Hepatic stellate cell (primary cell): ENCODE measurements around the gene SHISA2.

Experiments
- DNase-seq: peaks from one replicate; pipeline ENCODE4 v3.0.0; 2011; ENCODE audit warnings: low spot score

Gene SHISA2

DNA sequence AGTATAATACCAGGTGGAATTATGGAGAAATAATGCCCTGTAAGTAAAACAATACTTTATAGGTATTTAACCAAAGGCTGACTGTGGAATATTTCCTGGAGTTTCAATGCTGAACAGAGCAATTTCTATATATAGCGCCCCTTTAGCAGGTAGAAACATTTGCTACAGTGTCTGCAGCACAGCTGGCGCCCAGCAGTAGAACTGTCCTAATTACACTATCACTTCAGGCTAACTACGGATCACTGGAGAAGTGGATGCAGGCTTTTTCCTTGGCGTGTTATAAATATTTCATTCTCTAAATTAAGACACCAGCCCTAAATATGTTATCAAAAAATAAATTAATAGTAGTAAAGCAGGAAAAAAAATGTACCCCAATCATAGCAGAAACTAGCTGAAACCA lies 3.1 kb downstream of the SHISA2 start:
- no peak for DNase-seq

DNA sequence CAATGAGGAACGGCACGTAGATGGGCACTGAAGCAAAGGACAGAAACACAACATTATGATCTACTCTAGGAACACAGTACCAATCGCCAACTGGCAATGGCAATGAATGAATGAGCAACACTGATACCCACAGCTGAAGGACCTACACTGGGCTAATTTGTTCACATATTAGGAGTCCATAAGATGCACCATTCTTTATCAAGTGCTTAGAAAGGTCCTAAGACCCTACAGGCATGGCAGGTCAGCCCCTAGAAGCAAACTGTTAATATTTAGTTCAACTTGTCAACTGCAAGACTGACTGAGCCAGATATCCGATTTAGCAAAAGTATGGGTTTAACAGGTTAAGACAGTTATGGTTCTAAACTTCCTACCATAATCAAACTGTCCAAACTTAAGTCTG lies 4.8 kb downstream of the SHISA2 start:
- no peak for DNase-seq

DNA sequence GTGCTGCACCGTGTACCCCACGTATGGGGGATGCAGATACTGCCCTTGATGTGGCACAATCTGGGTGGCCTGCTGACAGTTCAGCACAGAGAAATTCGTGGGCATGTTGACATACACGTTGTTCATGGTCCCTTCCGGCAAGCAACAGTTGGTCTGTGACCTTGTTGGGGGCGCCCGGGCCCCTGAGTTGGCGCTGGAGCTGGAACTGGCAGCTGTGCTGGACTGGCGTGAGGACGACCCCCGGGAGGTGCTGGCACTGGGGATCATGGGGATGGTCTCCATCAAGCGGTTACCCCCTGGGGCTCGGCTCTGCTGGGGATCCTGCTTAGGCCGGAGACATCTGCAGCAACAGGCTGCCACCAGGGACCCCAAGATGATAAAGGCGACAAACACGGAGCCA lies 5.2 kb downstream of the SHISA2 start:
- DNase-seq = no peak

GRCh38 chr13:26045142-26045541 lies 6.7 kb downstream of the SHISA2 start:
- no peak for DNase-seq

DNA sequence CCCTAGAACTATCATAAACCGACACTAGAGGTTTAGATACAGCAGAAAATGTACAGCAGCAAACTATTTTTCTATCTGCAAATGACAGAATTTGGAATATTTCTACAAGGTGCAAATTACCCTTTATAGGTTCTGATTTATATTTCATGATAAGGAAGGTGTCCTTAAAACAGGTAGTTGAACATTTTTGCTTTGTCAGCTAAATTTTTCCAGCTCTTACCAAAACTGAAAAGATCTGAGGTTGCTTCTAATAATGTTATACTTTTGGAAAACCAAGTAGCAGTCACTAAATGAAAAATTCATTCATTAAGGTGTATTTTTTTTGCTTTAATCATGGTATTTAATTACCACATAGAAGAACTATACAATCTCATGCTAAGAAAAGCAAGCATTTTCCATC lies 9.0 kb downstream of the SHISA2 start:
- DNase-seq = no peak

GRCh38 chr13:26041444-26041843 lies 10.4 kb downstream of the SHISA2 start:
- DNase-seq = no peak

DNA sequence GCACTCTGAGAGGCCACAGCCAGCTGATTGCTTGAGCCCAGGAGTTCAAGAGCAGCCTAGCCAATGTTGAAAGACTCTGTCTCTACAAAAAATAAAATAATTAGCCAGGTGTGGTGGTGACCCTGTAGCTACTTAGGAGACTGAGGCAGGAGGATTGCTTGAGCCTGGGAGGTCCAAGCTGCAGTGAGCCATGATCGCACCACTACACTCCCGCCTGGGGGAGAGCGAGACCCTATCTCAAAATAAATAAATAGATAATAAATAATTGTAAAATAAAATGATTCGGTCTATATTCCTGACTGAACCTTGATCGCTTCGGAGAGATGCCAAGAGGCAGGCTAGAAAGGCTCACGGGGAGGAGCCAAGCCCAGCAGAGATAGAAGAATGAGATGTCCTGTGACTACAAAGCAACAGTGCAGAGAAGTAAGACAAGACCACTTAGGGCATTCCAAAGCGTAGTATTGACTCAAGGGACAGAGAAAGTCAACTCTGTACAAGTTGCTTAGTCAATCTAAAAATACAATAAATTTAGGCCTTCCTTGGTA lies 12.8 kb downstream of the SHISA2 start:
- no peak for DNase-seq

GRCh38 chr13:26037302-26037701 lies 14.5 kb downstream of the SHISA2 start:
- DNase-seq = no peak

DNA sequence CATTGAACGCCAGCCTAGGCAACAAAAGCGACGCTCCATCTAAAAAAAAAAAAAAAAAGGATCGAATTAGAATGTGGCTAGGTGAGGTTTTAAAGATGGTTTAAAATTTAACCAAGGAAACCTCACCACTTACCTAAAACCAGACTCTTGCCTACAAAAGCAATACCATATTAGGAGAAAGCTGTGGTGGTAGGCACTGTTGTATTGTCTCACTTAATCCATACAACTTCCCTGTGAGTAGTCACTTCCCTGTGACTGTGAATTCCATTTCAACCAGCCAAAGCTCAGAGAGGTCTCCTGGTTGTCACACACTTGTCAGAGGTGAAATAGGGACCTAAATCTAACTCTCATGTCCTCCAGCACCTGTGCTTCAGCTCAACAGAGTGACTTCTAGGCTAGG lies 15.4 kb downstream of the SHISA2 start:
- DNase-seq = no peak

- DNase-seq = no peak
Measured at GRCh38 chr13:26034018-26034417, 17.8 kb downstream of the SHISA2 start.

DNA sequence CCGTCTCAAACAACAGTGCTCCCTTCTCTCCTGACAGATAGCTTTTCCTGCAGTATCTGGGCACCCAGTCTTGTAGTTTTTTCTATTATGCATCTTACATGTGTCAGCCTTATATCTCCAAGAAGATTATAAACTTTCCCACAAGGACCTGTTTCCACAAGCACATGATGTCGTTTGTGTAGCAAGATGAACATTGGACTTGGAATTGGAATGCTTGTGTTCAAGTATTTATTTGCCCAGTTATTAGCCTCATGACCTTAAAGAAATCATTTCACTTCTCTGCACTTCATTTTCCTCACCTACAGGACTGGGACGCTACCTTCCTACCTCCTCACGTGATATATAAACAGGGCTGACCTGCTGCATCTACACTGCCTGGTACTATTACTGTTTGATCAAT lies 21.5 kb downstream of the SHISA2 start:
- DNase-seq = no peak

- DNase-seq = no peak
Measured at GRCh38 chr13:26029581-26030136, 22.2 kb downstream of the SHISA2 start.

- no peak for DNase-seq
Measured at GRCh38 chr13:26026211-26026610, 25.6 kb downstream of the SHISA2 start.

GRCh38 chr13:26025771-26026170 lies 26.0 kb downstream of the SHISA2 start:
- no peak for DNase-seq

DNA sequence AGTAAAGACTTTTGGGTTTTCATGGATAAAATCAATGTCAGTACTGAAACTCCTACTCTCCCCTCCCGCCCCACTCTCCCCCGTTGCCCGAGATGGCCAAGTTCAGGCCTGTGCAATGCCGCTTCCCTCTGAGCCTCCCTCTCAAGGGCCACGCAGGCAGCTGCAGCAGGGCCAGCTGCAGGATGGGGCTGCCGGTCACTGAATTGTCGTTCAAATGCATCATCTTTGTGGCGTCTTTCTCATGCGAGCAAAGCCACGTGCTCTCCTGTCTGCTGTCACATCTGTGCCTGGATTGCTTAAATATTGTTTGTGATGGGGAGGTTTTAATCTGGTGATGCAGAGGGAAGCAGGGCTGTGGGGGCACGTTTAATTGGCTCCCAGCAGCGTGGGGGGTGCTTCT lies 26.6 kb downstream of the SHISA2 start:
- DNase-seq = no peak

DNA sequence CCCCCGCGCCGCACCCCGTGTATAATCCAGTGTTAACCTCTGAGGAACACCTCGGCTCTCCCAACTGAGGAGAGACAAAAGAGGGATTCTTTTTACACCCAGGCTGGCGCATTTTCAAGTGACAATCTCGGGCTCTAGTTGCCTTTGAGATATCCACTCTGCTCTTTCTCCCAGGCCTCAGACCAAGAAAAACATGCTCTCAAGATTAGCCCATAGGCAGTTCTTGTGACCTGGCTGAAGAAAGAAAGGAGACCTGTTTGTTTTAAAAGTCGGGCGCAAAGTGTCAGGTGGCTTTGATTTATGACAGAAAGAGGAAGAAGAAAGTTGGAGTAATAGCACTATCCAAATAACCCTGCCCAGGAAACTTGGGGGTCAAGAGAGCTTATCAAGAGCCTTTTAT lies 27.3 kb downstream of the SHISA2 start:
- DNase-seq = no peak

DNA sequence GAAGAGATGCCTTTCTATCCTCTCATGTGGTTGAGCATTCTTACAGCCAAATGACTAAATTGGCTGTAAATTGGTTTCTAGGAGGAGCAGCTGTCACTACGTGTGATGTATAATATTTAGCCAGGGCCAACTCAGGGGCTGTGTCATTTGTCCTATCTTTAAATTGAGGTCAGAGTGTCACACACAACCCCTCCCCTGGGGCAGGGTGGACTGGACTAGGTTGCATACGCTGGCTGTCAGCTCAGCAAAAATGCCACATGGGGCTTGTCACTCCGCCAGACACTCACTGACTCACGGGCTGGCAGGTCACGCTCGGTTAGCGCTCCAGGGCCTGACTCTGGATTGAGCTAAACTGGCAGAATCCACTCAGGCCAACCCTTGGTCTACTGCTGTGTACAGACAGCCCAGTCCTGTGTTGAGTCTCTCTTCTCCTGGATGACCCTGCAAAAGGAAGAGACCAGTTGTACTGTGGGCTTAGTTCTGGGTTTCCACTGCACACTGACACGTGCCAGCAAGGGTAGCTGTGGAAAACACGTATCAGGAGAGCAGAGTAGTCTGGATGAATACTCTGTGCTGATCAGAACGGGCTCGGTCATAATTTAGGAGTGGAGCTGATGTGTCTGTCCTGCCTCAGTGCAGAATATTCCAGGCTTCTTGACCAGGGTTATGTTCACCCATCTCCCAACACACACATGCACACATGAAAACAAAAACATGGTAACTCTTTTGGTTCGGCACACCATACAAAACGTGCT lies 29.1 kb downstream of the SHISA2 start:
- DNase-seq = peak; percentile 13

GRCh38 chr13:26021956-26022355 lies 29.9 kb downstream of the SHISA2 start:
- DNase-seq = no peak

DNA sequence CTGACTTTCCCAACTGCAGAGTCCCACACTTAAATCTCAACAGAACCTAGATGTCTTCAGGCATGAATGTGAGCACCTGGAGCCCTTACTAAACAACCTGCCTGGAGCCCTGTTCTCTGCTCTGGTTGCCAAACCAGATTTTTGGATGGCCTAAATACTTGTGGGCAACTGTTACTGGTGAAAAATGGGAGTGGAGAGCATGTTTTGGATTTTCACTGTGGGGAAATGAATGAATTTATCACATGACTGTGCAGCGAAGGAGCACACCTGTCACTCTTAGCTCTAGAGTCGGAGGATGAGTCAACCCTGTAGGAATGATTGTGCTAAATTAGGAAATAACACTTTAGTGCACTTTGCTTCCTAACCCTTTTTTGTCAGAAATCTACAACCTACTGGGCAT lies 30.3 kb downstream of the SHISA2 start:
- no peak for DNase-seq

- DNase-seq = no peak
Measured at GRCh38 chr13:26020891-26021290, 30.9 kb downstream of the SHISA2 start.

DNA sequence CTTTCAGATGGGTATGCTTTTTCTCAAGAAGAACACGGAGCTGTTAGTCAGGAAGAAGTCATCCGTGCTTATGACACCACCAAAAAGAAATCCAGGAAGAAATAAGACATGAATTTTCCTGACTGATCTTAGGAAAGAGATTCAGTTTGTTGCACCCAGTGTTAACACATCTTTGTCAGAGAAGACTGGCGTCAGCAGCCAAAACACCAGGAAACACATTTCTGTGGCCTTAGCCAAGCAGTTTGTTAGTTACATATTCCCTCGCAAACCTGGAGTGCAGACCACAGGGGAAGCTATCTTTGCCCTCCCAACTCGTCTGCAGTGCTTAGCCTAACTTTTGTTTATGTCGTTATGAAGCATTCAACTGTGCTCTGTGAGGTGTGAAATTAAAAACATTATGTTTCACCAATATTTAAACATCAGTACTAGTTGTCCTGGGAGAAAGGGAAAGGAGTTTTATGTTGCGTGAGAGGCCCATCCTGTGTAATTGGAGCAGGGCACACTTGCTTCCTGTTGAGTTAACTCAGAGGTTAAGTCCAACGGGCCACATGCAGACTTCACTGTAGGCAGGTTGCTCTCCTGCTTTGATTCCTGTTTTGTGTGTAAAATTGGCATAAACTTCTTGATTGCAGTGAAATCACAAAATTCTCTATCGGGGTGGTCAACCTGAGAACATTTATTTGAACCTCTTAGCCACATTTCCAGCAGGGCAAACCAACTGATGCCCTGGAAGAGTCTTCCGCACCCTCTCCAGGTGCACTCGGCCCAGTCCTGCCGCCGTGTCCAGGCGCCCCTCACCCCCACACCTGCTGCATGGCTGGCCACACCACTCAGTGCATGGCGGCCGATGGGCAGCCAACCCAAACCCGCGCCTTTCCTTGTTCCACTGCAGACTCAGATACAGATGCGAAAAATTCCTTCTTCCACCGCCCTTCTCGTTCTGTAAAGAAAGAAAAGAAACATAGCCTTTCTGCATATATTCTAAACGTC lies 31.6 kb downstream of the SHISA2 start:
- no peak for DNase-seq

- no peak for DNase-seq
Measured at GRCh38 chr13:26019251-26019650, 32.6 kb downstream of the SHISA2 start.
